HG03095 (cell line): ENCODE results near the gene PLXNA3.

Experiments
- ATAC-seq: cut with Tn5 transposase; IDR thresholded peaks from one replicate; pipeline ENCODE4 v1.9.1; 2021; ENCODE audit warnings: moderate library complexity; ENCODE audit not compliant: unreplicated experiment

PLXNA3 gene

DNA sequence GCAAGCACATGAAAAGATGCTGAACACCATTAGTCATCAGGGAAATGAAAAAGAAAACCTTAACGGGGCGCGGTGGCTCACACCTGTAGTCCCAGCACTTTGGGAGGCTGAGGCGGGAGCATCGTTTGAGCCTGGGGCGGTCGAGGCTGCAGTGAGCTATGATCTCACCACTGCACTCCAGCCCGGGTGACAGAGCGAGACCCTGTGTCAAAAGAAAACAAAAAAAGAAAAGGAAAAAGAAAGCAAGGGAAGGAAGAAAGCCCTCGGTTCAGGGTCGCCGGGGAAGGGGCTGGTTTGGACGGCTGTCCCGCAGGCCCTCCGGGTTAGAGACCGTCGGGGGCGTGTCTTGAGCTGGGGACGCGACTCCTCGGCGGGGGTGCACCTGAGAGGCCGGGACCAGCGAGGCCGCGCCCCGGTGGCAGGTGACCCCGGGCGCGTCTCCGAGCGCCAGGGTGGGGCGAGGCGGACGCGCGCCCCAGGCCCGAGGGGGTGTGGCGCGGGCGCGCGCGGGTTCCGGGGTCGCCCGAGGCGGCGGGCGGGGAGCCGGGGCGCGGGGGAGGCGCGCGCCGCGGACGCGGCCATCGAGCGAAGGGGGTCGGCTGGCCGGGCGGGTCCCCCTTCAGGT lies 478 bp upstream of the PLXNA3 start:
- no peak for ATAC-seq

DNA sequence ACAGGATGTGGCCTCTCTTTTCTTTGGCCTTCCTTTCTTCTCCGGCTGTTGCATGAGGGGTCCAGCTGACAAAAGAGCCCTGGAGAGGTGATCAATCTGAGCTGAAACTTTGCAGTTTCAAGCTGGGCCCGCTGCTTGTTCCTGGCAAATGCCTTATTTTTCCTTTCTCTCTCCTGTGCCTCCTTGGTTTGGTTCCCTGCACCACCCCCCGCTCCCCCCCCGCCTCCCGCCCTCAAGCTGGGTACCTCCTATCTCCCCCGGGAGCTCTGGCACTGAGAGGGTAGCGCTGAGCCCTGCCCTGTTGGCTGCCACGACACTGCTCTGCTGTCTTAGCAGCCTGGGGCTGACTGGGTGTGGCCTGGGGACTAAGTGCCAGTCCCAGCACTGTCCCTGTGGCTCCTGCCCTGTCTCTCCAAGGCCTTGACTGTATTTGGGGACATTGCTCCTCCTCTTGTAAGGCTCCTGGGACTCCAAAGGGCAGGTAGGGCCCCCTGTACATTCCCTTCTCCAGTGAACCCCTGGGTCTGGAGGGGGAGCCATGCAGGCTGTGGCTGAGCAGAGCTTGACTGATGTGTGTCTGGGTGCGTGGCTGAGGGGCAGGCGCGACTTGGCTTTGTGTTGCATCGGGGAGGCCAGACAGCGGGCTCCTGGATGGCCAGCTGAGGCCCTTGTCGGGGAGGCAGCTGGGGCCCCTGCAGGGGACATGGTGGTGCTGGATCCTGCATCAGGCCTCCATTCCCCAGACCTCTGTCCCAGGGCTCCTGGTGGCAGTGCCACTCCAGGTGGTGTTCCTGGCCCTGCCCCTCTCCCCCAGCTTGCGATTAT lies 1.1 kb downstream of the PLXNA3 start:
- no peak for ATAC-seq

DNA sequence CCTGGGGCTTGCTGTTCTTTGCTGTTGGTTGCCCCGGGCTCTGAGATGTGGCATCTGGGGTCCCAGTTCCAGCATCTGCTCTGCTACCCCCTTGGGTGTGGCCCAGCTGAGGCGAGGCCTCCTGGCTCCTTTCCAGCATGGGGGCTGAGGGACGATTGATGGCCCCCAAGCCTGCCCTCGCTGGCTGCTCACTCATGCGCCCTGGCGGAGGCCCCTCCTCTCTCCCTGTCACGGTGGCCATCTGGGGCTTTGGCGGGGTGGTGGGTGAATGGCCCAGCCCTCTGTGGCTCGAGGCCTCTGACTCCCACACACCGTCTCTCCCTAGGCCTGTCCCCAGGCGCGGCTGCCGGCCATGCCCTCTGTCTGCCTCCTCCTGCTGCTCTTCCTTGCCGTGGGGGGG lies 1.8 kb downstream of the PLXNA3 start:
- ATAC-seq: no peak

DNA sequence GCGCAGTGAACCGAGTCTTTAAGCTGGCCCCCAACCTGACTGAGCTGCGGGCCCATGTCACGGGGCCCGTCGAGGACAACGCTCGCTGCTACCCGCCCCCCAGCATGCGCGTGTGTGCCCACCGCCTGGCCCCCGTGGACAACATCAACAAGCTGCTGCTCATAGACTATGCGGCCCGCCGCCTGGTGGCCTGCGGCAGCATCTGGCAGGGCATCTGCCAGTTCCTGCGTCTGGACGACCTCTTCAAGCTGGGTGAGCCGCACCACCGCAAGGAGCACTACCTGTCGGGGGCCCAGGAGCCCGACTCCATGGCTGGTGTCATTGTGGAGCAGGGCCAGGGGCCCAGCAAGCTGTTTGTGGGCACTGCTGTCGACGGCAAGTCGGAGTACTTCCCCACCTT lies 2.2 kb downstream of the PLXNA3 start:
- no peak for ATAC-seq

DNA sequence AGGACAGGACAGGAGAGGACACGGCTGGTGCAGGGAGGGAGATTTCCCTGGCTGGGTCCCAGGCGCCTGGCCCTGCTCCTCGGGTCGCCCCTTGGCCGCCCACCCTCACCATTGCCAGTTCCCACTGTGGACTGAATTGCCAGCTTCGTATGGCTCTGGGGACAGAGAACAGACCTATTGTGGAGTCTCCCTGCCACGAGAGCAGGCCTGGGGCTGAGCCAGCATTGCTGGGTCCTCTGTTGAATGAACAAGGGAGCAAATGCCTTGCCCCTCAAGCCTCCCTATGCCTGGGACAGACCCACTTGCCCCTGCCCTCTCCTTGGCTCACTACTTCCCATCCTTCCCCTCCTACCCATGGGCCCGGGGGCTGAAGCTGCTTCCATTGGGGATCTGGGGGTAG lies 4.3 kb downstream of the PLXNA3 start:
- ATAC-seq: no peak

DNA sequence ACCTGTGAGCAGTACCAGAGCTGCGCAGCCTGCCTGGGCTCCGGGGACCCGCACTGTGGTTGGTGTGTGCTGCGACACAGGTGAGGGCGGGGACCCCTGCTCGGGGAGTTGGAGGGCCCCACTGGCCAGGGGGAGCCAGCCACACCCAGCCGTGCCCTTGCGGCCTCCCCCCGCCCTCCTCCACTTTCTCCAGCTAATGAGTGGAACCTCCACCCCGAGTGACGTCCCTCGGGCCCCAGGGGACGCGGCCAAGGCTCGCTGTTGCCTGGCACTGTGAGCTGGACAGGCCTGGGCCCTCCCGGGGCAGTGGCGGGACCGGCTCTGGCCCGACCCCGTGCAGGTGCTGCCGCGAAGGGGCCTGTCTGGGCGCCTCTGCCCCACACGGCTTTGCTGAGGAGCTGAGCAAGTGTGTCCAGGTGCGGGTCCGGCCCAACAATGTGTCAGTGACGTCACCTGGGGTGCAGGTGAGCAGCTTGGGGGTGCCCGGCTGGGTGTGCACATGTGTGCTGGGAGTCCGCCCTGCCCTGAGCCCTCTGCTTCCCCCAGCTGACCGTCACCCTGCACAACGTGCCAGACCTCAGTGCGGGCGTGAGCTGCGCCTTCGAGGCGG lies 5.6 kb downstream of the PLXNA3 start:
- ATAC-seq: no peak

DNA sequence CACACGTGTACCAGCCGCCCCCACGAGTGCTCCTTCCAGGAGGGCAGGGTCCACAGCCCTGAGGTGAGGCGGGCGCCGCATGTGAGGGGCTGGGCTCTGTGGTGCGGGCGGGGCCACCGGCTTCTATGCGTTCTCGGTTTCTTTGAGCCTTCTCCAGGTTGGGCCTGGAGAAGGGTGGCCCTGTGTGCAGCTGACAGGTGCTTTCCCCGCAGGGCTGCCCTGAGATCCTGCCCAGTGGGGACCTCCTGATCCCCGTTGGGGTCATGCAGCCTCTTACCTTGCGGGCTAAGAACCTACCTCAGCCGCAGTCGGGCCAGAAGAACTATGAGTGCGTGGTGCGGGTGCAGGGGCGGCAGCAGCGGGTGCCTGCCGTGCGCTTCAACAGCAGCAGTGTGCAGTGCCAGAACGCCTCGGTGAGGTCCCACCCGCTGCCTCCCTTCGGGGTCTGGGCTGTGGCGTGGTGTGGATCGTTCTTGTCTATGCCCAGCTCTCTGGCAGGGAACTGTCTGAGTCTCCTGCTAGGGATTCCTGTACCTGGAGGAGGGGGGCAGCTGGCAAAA lies 6.8 kb downstream of the PLXNA3 start:
- no peak for ATAC-seq

DNA sequence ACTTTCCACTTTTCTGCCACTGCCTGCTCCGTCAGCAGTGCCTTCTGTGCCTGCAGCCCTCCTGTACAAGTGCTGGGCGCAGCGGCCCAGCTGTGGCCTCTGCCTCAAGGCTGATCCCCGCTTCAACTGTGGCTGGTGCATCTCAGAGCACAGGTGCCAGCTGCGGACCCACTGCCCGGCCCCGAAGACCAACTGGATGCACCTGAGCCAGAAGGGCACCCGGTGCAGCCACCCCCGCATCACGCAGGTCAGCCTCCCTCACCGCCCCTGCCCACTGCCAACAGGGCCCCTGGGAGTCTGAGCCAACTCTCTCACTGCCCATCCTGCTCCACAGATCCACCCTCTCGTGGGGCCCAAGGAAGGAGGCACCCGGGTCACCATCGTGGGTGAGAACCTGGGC lies 7.5 kb downstream of the PLXNA3 start:
- ATAC-seq: no peak

DNA sequence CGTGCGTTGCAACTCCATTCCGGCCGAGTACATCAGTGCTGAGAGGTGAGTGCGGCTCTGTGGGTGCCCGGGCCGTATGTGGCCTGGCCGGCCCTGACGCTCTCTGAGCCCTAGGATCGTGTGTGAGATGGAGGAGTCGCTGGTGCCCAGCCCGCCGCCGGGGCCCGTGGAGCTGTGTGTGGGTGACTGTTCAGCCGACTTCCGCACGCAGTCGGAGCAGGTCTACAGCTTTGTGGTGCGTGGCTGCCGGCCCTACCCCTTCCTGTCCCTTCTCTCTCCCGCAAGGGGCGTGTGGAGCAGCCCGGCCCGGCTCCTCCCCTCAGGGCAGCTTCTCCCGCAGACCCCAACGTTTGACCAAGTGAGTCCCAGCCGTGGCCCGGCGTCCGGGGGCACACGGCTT lies 8.0 kb downstream of the PLXNA3 start:
- ATAC-seq: no peak

DNA sequence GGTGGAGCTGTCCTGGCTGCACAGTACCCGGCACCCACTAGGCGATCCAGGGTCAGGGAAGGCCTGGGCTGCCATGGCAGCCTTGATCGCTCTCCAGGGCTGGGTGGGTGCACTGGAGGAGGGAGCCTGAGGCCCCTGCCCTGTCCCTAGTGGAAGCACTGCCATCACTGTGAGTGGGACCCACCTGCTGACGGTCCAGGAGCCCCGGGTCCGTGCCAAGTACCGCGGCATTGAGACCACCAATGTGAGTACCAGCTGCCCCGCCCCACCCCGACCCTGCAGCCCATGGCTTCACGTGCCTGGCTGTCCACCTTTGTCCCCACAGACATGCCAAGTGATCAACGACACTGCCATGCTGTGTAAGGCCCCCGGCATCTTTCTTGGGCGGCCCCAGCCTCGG lies 8.8 kb downstream of the PLXNA3 start:
- ATAC-seq: no peak

DNA sequence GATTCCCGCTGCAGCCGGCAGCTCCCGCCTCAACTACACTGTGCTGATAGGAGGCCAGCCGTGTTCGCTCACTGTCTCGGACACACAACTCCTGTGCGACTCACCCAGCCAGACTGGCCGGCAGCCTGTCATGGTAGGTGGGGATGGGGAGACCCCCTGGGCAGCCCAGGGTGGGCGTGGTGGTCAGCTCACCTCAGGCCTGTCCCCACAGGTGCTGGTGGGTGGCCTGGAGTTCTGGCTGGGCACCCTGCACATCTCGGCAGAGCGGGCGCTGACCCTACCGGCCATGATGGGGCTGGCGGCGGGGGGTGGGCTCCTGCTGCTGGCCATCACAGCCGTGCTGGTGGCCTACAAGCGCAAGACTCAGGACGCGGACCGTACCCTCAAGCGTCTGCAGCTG lies 9.5 kb downstream of the PLXNA3 start:
- ATAC-seq: no peak

DNA sequence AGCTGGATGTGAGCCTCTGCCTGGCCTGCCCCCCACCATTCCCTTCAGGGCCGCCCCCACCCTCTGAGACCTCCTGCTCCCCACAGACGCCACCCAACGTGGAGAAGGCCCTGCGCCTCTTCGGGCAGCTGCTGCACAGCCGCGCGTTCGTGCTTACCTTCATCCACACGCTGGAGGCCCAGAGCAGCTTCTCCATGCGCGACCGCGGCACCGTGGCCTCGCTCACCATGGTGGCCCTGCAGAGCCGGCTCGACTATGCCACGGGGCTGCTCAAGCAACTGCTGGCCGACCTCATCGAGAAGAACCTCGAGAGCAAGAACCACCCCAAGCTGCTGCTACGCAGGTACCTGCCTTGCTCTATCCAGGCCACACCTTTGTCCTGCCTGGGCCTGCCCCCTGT lies 10.1 kb downstream of the PLXNA3 start:
- no peak for ATAC-seq

DNA sequence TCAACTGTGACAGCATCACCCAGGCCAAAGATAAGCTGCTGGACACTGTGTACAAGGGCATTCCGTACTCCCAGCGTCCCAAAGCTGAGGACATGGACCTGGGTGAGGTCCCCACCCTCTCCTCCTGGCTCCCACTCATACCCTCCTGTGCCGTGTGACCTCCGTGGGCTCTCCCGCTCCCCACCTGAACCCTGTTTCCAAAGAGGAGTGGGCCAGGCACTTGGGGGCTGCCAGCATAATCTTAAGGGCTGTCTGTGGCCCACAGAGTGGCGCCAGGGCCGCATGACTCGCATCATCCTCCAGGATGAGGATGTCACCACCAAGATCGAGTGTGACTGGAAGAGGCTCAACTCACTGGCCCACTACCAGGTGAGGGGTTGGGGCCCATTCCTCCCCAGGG lies 11.0 kb downstream of the PLXNA3 start:
- no peak for ATAC-seq

DNA sequence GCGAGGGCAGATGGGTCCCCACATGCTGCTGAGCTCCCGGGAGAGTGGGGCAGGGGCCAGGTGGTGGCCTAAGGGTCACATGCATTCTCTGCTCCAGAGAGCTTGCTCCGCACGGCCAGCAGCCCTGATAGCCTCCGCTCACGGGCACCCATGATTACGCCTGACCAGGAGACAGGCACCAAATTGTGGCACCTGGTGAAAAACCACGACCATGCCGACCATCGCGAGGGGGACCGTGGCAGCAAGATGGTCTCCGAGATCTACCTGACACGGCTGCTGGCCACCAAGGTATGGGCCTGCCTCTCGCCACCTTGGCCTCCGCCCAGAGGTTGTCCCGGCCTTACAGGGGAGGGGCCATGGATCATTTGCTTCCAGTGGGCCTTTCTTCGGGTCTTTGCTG lies 11.8 kb downstream of the PLXNA3 start:
- ATAC-seq: no peak

DNA sequence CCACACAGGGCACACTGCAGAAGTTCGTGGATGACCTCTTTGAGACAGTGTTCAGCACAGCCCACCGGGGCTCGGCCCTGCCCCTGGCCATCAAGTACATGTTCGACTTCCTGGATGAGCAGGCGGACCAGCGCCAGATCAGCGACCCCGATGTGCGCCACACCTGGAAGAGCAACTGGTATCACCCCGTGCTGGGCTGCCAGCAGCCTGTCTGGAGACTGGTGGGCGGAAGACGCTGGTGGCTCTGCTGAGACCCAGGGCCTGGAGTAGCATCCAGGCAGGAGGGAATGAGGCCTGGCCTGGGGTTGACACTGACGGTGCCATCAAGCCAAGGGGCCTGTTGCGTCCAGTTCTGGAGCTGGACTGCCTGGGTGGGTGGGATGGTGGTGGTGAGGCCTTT lies 12.4 kb downstream of the PLXNA3 start:
- ATAC-seq: no peak

DNA sequence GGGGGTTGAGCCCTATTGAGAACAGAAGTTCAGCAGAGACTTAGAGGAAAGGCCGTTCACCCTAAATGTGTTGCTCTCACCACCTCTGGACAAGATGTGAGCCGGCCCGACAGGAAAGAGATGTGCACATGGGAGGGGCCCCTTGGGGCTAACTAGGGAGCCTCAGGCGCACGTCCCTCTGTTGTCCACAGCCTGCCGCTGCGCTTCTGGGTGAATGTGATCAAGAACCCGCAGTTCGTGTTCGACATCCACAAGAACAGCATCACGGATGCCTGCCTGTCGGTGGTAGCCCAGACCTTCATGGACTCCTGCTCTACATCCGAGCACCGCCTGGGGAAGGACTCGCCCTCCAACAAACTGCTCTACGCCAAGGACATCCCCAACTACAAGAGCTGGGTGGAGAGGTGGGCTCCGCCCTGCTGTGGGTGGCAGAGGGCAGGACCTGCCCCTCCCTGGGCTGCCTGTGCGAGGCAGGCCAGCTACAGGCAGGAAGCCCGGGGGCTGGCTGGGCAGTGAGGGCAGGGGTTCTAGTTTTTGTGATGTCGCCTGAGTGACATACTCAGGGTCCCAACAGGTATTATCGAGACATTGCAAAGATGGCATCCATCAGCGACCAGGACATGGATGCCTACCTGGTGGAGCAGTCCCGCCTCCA lies 13.0 kb downstream of the PLXNA3 start:
- ATAC-seq: no peak

DNA sequence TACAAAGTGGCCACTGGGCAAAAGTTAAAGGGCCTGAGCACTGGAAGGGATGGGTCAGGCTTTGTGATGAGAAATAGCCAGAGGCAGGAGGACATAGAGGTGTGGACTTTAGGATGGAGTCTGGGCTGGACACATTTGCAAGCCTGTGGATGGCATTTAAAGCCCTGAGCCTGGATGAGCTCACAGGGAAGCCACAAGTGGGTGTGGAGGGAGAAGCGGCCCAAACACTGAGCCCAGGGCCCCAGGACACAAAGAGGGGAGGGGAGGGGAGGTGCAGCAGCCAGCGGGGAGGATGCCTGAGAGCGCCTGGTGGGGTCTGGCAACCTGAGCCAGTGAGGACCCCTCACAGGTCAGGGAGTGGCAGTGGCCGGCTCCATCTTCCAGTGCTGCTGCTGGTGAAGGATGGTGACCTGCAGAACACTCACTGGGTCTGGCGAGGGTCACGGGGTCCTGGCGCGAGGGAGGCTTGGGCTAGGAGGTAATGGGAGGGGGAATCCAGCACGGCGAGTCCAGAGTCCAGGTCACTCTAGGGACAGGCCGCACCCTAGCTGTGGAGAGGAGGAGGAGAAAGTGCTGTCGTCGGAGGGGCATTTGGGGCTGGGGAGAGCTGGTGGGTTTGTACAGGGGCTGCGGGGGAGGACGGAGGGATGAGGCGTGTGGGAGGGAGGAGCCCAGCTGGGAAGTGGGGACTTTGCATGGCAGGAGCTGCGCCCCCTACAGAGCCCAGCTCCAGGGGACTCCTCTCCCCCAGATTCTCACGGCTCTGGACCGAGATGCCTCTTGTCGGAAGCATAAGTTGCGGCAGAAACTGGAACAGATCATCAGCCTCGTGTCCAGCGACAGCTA lies 14.0 kb downstream of the PLXNA3 start:
- ATAC-seq: no peak

DNA sequence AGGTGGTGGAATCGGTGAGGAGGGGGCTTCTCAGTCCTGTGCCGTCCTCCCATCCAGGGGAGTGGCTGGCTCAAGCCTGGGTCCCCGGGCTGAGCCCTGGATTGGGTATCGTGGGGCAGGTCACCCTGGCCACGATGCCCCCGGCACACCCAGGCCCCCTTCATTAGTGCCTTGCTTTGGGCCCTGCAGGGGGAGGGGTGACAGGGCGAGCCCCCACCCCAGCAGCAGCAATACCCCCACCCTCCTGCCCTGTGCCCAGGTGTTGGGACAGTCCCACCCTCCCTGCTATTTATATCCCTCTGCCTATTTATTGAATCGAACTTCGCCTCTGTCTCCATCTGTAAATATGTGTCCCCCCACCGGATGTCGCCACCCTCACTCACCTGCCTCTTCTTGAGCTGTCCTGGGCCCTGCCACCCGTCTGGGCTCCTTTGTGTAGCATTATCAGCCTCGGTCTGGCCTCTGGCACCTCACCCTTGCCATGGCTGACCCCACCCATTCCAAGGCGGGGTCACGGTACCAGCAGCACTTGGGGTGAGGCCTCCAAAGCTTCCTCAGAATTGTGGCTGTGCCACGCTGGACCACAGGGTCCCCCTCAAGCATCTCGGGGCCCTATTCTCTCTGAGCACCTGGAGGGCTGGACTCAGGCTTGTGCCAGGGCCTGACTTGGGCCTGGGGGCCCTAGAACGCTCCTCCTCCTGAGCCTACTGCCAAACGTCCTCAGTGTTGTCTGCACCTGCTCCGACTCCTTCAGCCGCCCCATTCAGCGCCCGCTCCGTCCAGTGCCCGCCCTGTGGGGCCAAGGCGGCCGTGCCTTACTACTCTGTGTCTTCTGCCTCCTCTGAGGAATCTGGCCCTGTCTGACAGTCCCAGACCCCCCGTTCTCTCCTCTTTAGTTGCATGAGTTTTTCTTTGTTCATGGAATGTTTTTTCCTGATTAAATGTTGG lies 14.9 kb downstream of the PLXNA3 start:
- ATAC-seq: no peak

DNA sequence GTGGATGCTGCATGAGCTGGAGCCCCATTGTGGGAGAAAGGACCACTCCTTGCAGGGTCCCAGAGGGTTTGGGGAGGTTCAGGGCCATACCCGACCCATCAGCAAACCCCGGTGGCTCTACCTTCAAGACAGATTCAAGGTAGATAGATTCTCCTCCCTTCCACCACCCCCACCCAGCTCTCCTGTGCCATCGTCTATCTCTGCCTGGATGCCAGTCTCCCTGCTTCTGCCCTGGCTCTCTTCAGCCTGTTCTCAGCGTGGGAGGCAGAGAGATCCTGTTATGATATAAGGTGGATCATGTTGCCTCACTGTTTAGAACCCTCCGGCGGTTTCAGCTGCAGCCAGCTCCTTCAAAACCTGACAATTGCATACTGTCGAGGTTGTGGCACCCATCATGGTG lies 15.6 kb downstream of the PLXNA3 start:
- ATAC-seq: no peak

DNA sequence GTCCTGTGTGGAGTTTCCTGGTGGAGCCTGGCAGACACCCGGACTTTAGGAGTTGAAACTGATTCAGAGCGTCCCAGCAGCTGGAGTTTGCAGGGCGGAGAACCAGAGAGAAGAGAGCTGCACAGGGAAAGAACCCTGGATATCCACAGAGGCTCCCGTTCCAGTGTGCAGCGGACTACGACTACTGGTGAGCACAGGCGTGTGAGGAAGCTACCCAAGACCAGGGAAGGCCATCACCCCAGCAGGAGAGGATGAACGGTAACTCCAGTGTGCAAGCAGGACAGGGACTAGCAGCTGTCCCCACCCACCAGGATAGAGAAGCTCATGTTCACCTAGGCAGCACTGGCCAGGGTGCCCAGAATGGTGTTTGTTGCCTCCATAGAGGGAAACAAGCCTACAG lies 18.7 kb downstream of the PLXNA3 start:
- no peak for ATAC-seq
